Fibroblast of the conjunctiva (primary cell): ENCODE measurements around the gene PPP1R3E.
"Not testable (repeated sequence)": the region's sequence is repeated elsewhere in the genome, so short reads cannot be mapped to it uniquely, and the experiment has no call there.

Experiments used
- DNase-seq: peaks from one replicate; pipeline ENCODE4 v3.0.0-alpha.2; 2010; ENCODE audit warnings: low read depth

PPP1R3E gene

DNA sequence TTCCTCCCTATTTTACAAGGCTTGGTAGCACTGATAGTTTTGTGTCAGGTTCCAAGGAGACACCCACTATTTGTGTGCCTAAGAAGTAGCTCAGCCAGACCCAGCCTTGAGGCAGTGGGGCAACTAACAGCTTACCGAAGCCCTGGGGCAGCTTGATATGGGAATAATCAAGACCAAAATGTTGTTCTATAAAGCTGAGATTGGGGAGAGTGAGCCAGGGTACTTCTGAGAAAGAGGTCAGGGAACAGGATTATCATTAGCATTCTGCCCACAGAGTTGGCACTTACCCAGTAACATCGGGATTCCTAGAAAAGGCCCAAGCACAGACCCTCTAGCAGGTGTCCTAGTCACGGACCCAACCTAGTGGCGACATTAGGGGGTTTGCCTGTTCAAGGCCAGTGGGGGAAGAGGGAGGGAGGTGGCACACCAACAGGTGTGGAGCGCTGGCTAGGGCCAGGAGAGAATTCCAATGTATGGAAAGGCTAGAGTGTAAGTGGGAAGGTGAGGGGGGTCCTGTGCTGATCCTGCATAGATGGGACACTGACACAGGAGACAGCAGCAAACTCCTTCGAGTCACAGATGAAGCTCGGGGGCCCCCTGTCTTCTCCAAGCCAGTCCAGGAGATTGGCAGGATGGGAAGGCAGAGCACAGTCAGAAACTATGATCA, 4.9 kb downstream of the PPP1R3E start:
- no peak for DNase-seq

- no peak for DNase-seq
Measured at GRCh38 chr14:23297096-23297495, 5.6 kb downstream of the PPP1R3E start.

- no peak for DNase-seq
Measured at GRCh38 chr14:23296012-23296777, 6.5 kb downstream of the PPP1R3E start.

- DNase-seq, result no peak
Measured at GRCh38 chr14:23294734-23295561, 7.7 kb downstream of the PPP1R3E start.

- no peak for DNase-seq
Measured at GRCh38 chr14:23286902-23287479, 15.7 kb downstream of the PPP1R3E start.

GRCh38 chr14:23286020-23286901, 16.4 kb downstream of the PPP1R3E start, which contains the start of gene HOMEZ:
Gene HOMEZ (minus strand): TSS chr14:23286132. CDS start chr14:23285952, 180 bp downstream.
- DNase-seq, result peak; percentile 99

GRCh38 chr14:23285530-23286019, 17.1 kb downstream of the PPP1R3E start:
- DNase-seq, result no peak

DNA sequence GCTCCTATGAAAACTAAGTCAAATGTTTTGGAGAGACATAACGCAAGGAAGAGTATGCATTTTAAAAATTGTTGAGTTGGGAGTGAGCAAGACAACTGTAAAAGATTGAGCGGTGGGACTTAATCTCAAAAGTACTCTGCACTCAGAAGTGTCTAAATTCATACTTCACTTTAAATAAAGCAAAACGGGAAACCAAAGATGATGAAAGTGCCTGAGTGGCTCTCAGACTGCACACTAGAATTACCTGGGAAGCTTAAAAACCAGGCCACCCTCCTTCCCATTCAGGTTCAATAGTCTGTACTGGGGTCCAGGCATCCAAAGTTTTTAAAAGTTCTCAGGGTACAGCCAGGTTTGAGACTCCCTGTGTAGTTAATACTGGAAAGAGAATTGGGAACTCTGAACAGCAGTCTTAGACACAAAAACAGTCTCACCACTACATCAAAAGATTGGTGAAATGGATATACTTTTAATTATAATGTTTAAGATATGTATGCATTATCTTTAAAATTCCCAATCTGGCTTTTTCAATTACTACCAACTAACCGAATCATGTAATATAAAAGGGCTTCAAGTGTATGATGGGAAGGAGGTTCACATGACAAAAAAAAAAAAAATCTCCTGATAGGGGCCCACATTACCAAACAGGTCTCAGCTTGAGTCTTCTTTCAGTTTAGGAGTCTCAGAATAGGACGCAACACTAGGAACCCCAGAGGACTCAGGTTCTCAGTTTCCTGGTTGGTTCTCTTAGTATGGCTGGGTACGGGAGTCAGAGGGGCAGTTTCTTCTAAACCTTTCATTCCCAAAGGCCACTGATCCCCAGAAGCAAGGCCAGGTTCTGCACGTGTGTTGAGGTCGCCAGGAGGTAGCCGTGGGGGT, 17.8 kb downstream of the PPP1R3E start:
- DNase-seq, result no peak

DNA sequence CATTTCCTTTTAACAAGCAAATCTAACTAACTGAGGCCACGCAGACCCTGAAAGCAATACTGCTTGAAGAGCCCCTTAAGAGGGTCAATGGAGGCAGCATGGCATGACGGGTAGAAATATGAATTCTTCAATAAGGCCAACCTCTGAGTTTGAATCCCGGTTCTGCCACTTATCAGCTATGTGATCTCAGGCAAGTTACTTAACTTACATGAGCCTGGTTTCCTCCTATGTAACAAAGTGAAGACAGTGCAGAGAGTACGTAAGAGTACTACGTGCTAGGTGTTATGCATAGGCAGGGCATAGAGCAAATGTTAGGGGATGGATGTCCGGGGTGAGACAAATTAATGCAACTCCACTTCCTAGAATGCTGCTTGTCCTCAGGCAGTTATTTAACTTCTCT, 21.4 kb downstream of the PPP1R3E start:
- no peak for DNase-seq

- not testable (repeated sequence) for DNase-seq
Measured at GRCh38 chr14:23277928-23278327, 24.7 kb downstream of the PPP1R3E start.

- DNase-seq, result no peak
Measured at GRCh38 chr14:23277189-23277588, 25.5 kb downstream of the PPP1R3E start.

DNA sequence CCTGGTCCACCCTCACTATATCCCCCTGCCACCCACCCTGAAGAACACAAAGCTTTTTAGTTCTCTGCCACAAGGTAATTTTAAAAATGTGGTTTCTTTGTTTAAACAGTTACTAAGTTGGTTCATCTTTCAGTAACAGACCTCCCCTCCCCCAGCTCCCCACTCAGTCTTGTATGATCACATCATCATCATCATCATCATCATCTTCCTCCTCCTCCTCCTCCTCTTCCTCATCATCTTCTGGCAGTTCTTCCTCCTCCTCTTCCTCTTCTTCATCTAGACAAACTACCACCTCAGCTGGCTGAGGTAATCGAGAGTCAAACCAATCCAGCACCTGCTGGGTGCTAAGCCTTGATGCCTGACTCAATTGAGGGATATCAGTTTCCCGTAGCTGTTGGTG, 27.2 kb downstream of the PPP1R3E start:
- DNase-seq, result no peak

DNA sequence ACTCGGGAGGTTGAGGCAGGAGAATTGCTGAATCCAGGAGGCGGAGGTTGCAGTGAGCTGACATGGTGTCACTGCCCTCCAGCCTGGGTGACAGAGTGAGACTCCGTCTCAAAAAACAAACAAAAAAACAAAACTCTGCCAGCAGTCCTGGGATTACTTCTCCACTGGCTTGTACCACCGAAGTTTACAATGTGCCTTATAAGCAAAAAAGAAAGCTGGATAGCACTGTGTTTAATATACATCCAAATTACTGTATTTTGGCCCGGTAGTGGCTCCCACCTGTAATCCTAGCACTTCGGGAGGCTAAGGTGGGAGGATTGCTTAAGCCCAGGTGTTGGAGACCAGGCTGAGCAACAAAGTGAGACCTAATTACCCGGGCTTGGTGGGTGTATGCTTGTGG, 33.5 kb downstream of the PPP1R3E start:
- no peak for DNase-seq

- not testable (repeated sequence) for DNase-seq
Measured at GRCh38 chr14:23260849-23261248, 41.8 kb downstream of the PPP1R3E start.

DNA sequence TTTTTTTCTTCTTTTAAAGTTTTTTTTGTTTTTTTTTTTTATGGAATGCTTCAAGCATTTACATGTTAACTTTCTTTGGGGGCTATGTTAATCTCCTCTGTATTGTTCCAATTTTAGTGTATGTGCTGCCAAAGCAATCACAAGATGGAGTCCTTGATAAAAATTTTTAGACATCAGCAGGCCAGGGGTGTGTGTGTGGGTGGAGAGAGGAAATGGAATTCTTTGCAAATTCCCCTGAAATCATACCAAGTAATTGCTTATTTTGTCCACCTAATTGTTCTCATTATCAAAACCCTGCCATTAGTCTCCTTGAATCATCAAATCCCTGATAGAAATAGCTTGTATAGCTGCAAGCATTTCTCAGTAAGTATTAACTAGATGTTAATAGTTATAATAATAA, 43.2 kb downstream of the PPP1R3E start:
- no peak for DNase-seq

- DNase-seq, result no peak
Measured at GRCh38 chr14:23258256-23258655, 44.4 kb downstream of the PPP1R3E start.

- DNase-seq, result no peak
Measured at GRCh38 chr14:23252420-23253333, 50.0 kb downstream of the PPP1R3E start.

GRCh38 chr14:23252006-23252405, 50.7 kb downstream of the PPP1R3E start:
- no peak for DNase-seq

- DNase-seq, result no peak
Measured at GRCh38 chr14:23249824-23250223, 52.8 kb downstream of the PPP1R3E start.
